ENCODE data around the gene EFNA2.
"Not testable (repeated sequence)": the region's sequence is repeated elsewhere in the genome, so short reads cannot be mapped to it uniquely, and the experiment has no call there.

DNA sequence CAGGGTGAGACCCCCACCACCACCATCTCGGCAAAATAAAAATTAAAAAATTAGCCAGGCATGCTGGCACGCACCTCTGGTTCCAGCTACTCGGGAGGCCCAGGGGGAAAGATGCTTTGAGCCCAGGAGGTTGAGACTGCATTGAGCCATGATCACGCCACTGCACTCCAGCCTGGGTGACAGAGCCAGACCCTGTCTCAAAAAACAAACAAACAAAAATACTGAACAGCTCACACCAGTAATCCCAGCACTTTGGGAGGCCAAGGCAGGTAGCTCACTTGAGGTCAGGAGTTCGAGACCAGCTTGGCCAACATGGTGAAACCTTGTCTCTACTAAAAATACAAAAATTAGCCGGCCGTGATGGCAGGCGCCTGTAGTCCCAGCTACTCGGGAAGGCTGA lies 19.7 kb downstream of the EFNA2 start:
- TF ChIP-seq, protein P1, sequence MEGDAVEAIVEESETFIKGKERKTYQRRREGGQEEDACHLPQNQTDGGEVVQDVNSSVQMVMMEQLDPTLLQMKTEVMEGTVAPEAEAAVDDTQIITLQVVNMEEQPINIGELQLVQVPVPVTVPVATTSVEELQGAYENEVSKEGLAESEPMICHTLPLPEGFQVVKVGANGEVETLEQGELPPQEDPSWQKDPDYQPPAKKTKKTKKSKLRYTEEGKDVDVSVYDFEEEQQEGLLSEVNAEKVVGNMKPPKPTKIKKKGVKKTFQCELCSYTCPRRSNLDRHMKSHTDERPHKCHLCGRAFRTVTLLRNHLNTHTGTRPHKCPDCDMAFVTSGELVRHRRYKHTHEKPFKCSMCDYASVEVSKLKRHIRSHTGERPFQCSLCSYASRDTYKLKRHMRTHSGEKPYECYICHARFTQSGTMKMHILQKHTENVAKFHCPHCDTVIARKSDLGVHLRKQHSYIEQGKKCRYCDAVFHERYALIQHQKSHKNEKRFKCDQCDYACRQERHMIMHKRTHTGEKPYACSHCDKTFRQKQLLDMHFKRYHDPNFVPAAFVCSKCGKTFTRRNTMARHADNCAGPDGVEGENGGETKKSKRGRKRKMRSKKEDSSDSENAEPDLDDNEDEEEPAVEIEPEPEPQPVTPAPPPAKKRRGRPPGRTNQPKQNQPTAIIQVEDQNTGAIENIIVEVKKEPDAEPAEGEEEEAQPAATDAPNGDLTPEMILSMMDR (conservative IDR thresholded peaks at IDR 0.05; ENCODE audit: low read depth, low read length) = not testable (repeated sequence)
- TF ChIP-seq, protein P2, sequence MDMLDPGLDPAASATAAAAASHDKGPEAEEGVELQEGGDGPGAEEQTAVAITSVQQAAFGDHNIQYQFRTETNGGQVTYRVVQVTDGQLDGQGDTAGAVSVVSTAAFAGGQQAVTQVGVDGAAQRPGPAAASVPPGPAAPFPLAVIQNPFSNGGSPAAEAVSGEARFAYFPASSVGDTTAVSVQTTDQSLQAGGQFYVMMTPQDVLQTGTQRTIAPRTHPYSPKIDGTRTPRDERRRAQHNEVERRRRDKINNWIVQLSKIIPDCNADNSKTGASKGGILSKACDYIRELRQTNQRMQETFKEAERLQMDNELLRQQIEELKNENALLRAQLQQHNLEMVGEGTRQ (IDR thresholded peaks at IDR 0.05; ENCODE audit: low read depth, low read length) = not testable (repeated sequence)
- TF ChIP-seq, protein P3, sequence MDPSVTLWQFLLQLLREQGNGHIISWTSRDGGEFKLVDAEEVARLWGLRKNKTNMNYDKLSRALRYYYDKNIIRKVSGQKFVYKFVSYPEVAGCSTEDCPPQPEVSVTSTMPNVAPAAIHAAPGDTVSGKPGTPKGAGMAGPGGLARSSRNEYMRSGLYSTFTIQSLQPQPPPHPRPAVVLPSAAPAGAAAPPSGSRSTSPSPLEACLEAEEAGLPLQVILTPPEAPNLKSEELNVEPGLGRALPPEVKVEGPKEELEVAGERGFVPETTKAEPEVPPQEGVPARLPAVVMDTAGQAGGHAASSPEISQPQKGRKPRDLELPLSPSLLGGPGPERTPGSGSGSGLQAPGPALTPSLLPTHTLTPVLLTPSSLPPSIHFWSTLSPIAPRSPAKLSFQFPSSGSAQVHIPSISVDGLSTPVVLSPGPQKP (IDR thresholded peaks at IDR 0.05; ENCODE audit: borderline replicate concordance, low read depth, low read length) = not testable (repeated sequence)
- TF ChIP-seq POLR2A (IDR thresholded peaks at IDR 0.05; ENCODE audit: low read depth, low read length); MAFK (IDR thresholded peaks at IDR 0.05; ENCODE audit: low read depth, low read length); BHLHE40 (IDR thresholded peaks at IDR 0.05; ENCODE audit: low read depth, low read length); RAD21 (IDR thresholded peaks at IDR 0.05; ENCODE audit: low read length); SMC3 (IDR thresholded peaks at IDR 0.05; ENCODE audit: low read depth, low read length); RFX5 (IDR thresholded peaks at IDR 0.05; ENCODE audit: low read depth, low read length); MXI1 (IDR thresholded peaks at IDR 0.05; ENCODE audit: borderline replicate concordance, low read depth, low read length); CEBPB (IDR thresholded peaks at IDR 0.05; ENCODE audit: low read depth, low read length); NFE2L2 (IDR thresholded peaks at IDR 0.05; ENCODE audit: low read depth, low read length); RCOR1 (IDR thresholded peaks at IDR 0.05; ENCODE audit: insufficient replicate concordance, low read length): not testable (repeated sequence)

All from IMR-90 (cell line).